Measurements from ENCODE around the gene SYVN1.
A peak's percentile ranks its signal among the peaks of the same experiment; 100 is the strongest.
"Not testable (repeated sequence)": the region's sequence is repeated elsewhere in the genome, so short reads cannot be mapped to it uniquely, and the experiment has no call there.

Gene SYVN1

DNA sequence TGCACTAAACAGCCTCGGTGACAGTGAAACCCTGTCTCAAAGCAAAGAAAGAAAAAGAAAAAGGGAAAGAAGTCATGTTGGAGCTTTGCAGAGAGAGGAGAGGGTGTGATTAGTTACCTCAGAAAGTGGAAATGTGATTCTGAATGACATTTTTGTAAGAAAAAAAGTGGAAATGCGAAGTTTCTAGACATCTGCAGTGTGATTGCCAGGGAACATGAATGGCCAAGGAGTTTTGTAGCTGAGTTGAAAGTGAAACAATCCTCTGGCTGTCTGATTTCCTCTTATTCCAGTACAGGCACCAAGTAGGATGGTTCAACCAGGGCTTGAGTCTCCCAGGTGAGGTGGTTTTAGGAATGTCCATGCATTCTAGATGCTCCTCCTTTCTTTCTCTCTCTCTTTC, 17.8 kb upstream of the SYVN1 start:
- no peaks in the 10 kb centered on the region for H3K36me3 ChIP-seq (ENCODE audit: control insufficient read depth in 2 of 2, insufficient read depth in 2 of 2, low read length in 2 of 2)
- H3K9ac ChIP-seq (ENCODE audit: low read depth in 1 of 2, low read length in 2 of 2) = no peak overlapping the region
- H3K27me3 ChIP-seq (ENCODE audit: control insufficient read depth in 2 of 2, insufficient read depth in 2 of 2, low read length in 2 of 2) = no peaks in the 10 kb centered on the region
- peaks cover 8 to 9% of the 10 kb centered on the region in 2 donors for H3K4me1 ChIP-seq (ENCODE audit: control insufficient read depth in 2 of 2, insufficient read depth in 2 of 2, low read length in 2 of 2)
- H3K9me3 ChIP-seq (ENCODE audit: control insufficient read depth in 2 of 2, low read length in 2 of 2) = no peaks in the 10 kb centered on the region
- no peak overlapping the region for H3K27ac ChIP-seq (ENCODE audit: low read depth in 2 of 2, low read length in 2 of 2)
- no peak overlapping the region for H3K4me3 ChIP-seq (ENCODE audit: low read length in 2 of 2)

GRCh38 chr11:65151331-65151899, 17.1 kb upstream of the SYVN1 start:
- H3K27me3 ChIP-seq (ENCODE audit: control insufficient read depth in 2 of 2, insufficient read depth in 2 of 2, low read length in 2 of 2) = no peaks in the 10 kb centered on the region
- H3K9ac ChIP-seq (ENCODE audit: low read depth in 1 of 2, low read length in 2 of 2) = peak overlapping the region in 1 of 2 donors; percentile 53
- peak overlapping the region; percentile 69 to 70 for H3K27ac ChIP-seq (ENCODE audit: low read depth in 2 of 2, low read length in 2 of 2)
- peaks cover 8 to 9% of the 10 kb centered on the region in 2 donors for H3K4me1 ChIP-seq (ENCODE audit: control insufficient read depth in 2 of 2, insufficient read depth in 2 of 2, low read length in 2 of 2)
- no peaks in the 10 kb centered on the region for H3K9me3 ChIP-seq (ENCODE audit: control insufficient read depth in 2 of 2, low read length in 2 of 2)
- no peaks in the 10 kb centered on the region for H3K36me3 ChIP-seq (ENCODE audit: control insufficient read depth in 2 of 2, insufficient read depth in 2 of 2, low read length in 2 of 2)
- H3K4me3 ChIP-seq (ENCODE audit: low read length in 2 of 2) = no peak overlapping the region

DNA sequence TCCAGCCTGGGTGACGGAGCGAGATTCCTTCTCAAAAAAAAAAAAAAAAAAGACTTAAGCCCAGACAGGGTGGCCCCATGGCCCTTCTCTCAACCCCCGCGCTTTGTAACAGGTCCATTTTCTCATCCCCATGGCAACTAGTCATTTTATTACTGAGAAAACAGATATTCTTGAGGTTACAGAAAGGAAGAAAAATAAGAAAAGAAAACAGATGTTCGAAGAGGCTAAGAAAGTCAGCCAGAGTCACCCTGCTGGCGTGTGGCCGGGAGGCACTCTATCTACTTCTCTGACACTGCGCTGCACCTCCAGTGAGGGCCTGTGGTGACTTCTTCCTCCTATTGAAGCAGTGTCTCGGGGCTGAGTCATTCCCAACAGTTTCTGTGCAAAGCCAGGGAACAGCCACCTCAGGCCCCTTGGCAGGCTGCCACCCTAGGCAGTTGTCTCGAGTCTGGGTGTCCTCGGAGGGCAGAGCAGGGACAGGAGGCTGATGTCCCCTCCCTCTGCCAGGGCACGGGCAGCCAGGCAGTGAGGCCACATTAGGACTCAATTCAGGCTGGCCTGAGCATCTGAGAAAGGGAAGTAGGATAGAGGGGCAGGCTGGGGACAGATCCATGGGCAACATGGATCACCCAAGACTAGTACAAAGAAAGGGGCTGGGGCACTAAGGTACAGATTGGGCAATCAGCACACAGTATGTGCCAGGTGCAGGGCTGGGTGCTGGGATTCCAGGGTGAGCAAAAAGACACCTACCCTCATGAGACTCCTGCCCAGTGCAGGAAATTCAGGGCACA, 16.4 kb upstream of the SYVN1 start:
- no peak overlapping the region for H3K4me3 ChIP-seq (ENCODE audit: low read length in 2 of 2)
- H3K9ac ChIP-seq (ENCODE audit: low read depth in 1 of 2, low read length in 2 of 2) = peak overlapping the region; percentile 24 to 53
- peak overlapping the region; percentile 69 to 70 for H3K27ac ChIP-seq (ENCODE audit: low read depth in 2 of 2, low read length in 2 of 2)
- no peaks in the 10 kb centered on the region for H3K9me3 ChIP-seq (ENCODE audit: control insufficient read depth in 2 of 2, low read length in 2 of 2)
- peaks cover 8 to 9% of the 10 kb centered on the region in 2 donors for H3K4me1 ChIP-seq (ENCODE audit: control insufficient read depth in 2 of 2, insufficient read depth in 2 of 2, low read length in 2 of 2)
- no peaks in the 10 kb centered on the region for H3K27me3 ChIP-seq (ENCODE audit: control insufficient read depth in 2 of 2, insufficient read depth in 2 of 2, low read length in 2 of 2)
- H3K36me3 ChIP-seq (ENCODE audit: control insufficient read depth in 2 of 2, insufficient read depth in 2 of 2, low read length in 2 of 2) = no peaks in the 10 kb centered on the region

- not testable (repeated sequence) for H3K4me3 ChIP-seq (ENCODE audit: low read length in 2 of 2)
- Histone ChIP-seq H3K27ac (ENCODE audit: low read depth in 2 of 2, low read length in 2 of 2) (peak overlapping the region; percentile 69 to 70), H3K9ac (ENCODE audit: low read depth in 1 of 2, low read length in 2 of 2) (peak overlapping the region in 1 of 2 donors; percentile 53)
Observed at GRCh38 chr11:65150131-65150508, 15.8 kb upstream of the SYVN1 start.

DNA sequence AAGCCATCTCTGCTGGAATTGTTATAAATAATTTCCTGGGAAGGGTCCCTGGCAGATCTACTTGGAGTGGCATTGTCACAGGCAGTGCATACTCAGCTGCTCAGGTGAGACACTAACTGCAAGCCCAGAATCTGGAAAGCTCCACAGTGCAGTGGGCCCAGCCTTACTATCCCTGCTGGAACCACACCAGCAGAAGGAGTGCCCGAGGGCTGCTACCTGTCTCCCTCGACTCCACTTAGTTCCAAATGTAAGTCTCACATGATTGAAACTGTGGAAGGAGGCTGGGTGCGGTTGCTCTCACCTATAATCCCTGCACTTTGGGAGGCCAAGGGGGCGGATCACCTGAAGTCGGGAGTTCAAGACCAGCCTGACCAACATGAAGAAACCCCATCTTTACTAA, 14.3 kb upstream of the SYVN1 start:
- H3K9ac ChIP-seq (ENCODE audit: low read depth in 1 of 2, low read length in 2 of 2) = no peak overlapping the region
- peaks cover 0 to 3% of the 10 kb centered on the region in 2 donors for H3K27me3 ChIP-seq (ENCODE audit: control insufficient read depth in 2 of 2, insufficient read depth in 2 of 2, low read length in 2 of 2)
- H3K4me3 ChIP-seq (ENCODE audit: low read length in 2 of 2) = no peak overlapping the region
- no peak overlapping the region for H3K27ac ChIP-seq (ENCODE audit: low read depth in 2 of 2, low read length in 2 of 2)
- no peaks in the 10 kb centered on the region for H3K9me3 ChIP-seq (ENCODE audit: control insufficient read depth in 2 of 2, low read length in 2 of 2)
- peaks cover 8 to 9% of the 10 kb centered on the region in 2 donors for H3K4me1 ChIP-seq (ENCODE audit: control insufficient read depth in 2 of 2, insufficient read depth in 2 of 2, low read length in 2 of 2)
- H3K36me3 ChIP-seq (ENCODE audit: control insufficient read depth in 2 of 2, insufficient read depth in 2 of 2, low read length in 2 of 2) = no peaks in the 10 kb centered on the region

More at GRCh38 chr11:65150131-65150508, 15.8 kb upstream of the SYVN1 start:
- not testable (repeated sequence) for H3K9me3 ChIP-seq (ENCODE audit: control insufficient read depth in 2 of 2, low read length in 2 of 2); H3K4me1 ChIP-seq (ENCODE audit: control insufficient read depth in 2 of 2, insufficient read depth in 2 of 2, low read length in 2 of 2); H3K36me3 ChIP-seq (ENCODE audit: control insufficient read depth in 2 of 2, insufficient read depth in 2 of 2, low read length in 2 of 2); H3K27me3 ChIP-seq (ENCODE audit: control insufficient read depth in 2 of 2, insufficient read depth in 2 of 2, low read length in 2 of 2)

DNA sequence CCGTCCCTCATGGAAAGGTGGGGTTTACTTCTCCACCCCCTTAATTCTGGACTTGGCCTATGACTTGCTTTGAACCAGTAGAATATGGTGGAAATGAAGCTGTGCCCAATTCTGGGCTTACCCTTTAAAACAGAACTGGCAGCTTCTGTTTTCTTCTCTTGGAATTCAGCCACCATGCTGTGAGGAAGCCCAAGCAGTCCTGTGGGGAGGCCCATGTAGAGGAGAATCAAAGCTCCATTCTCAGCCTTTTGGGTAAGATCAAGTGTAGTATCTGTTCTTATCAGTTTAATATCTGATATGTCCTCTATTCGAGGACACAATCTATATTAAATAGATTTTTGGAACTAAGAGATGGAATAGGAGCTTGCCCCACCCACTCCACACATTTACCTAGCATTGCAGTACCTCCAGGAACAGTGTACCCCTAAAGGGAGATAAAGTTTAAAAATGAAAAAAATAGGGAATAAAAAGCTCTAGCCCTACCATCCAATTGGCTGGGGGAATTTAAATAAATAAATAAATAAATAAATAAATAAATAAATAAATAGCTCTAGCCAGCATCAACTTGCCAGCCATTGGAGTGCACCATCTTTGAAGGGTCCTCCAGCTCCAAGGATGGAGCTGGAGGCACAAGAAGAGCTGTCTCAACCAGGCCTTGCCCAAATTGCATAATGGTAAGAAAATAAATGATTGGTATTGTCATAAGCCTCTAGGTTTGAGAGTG, 13.2 kb upstream of the SYVN1 start:
- H3K9ac ChIP-seq (ENCODE audit: low read depth in 1 of 2, low read length in 2 of 2) = no peak overlapping the region
- no peaks in the 10 kb centered on the region for H3K9me3 ChIP-seq (ENCODE audit: control insufficient read depth in 2 of 2, low read length in 2 of 2)
- no peak overlapping the region for H3K4me3 ChIP-seq (ENCODE audit: low read length in 2 of 2)
- peaks cover 8 to 9% of the 10 kb centered on the region in 2 donors for H3K4me1 ChIP-seq (ENCODE audit: control insufficient read depth in 2 of 2, insufficient read depth in 2 of 2, low read length in 2 of 2)
- H3K27me3 ChIP-seq (ENCODE audit: control insufficient read depth in 2 of 2, insufficient read depth in 2 of 2, low read length in 2 of 2) = peaks cover 0 to 3% of the 10 kb centered on the region in 2 donors
- no peak overlapping the region for H3K27ac ChIP-seq (ENCODE audit: low read depth in 2 of 2, low read length in 2 of 2)
- no peaks in the 10 kb centered on the region for H3K36me3 ChIP-seq (ENCODE audit: control insufficient read depth in 2 of 2, insufficient read depth in 2 of 2, low read length in 2 of 2)

DNA sequence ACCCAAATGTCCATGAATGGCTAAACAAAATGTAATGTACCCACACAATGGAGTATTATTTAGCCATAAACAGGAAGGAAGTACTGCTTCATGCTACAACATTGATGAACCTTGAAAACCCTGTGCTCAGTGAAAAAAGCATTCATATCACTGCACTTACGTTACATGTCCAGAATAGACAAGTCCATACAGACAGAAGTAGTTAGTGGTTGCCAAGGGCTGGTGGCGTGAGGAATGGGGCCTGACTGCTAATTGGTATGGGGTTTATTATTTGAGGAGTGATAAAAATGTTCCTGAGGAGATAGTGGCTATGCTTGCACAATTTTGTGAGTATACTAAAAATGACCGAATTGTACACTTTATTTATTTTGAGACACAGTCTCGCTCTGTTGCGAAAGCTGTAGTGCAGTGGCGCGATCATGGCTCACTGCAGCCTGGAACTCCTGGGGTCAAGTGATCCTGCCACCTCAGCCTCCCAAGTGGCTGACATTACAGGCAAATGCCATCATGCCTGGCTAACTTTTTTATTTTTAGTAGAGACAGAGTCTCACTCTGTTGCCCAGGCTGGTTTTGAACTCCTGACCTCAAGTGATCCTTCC, 7.7 kb upstream of the SYVN1 start:
- Histone ChIP-seq H3K9ac (ENCODE audit: low read depth in 1 of 2, low read length in 2 of 2) (no peak overlapping the region), H3K27ac (ENCODE audit: low read depth in 2 of 2, low read length in 2 of 2) (no peak overlapping the region), H3K36me3 (ENCODE audit: control insufficient read depth in 2 of 2, insufficient read depth in 2 of 2, low read length in 2 of 2) (no peaks in the 10 kb centered on the region), H3K27me3 (ENCODE audit: control insufficient read depth in 2 of 2, insufficient read depth in 2 of 2, low read length in 2 of 2) (peaks cover 0 to 3% of the 10 kb centered on the region in 2 donors), H3K4me3 (ENCODE audit: low read length in 2 of 2) (no peak overlapping the region), H3K4me1 (ENCODE audit: control insufficient read depth in 2 of 2, insufficient read depth in 2 of 2, low read length in 2 of 2) (peaks cover 0 to 5% of the 10 kb centered on the region in 2 donors), H3K9me3 (ENCODE audit: control insufficient read depth in 2 of 2, low read length in 2 of 2) (no peaks in the 10 kb centered on the region)

DNA sequence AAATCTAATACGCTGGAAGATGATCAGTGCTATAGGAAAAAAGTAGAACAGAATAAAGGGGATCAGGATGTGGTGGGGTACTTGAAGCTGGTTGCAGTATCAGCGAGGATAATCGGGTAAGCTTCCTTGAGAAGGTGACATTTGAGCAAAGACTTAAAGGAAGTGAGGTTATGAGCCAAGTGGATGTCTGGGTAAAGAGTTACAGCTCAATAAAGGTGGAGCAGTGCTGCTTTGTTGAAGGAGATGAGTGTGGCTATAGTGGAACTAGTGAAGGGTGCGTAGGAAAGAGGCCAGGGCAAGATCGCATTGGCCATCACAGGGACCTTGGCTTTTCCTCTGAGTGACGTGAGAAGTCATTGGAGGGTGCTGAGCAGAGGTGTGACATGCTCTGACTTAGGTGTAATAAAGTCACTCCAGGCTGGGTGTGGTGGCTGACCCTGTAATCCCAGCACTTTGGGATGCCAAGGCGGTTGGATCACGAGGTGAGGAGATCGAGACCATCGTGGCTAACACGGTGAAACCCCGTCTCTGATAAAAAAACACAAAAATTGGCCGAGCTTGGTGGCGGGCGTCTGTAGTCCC, 2.3 kb upstream of the SYVN1 start:
- H3K36me3 ChIP-seq (ENCODE audit: control insufficient read depth in 2 of 2, insufficient read depth in 2 of 2, low read length in 2 of 2) = peaks cover 11 to 14% of the 10 kb centered on the region in 2 donors
- H3K9ac ChIP-seq (ENCODE audit: low read depth in 1 of 2, low read length in 2 of 2) = peak overlapping the region in 1 of 2 donors; percentile 96
- H3K4me1 ChIP-seq (ENCODE audit: control insufficient read depth in 2 of 2, insufficient read depth in 2 of 2, low read length in 2 of 2) = peaks cover 30 to 38% of the 10 kb centered on the region in 2 donors
- H3K27ac ChIP-seq (ENCODE audit: low read depth in 2 of 2, low read length in 2 of 2) = peak overlapping the region; percentile 97 to 100
- peak overlapping the region in 1 of 2 donors; percentile 23 for H3K4me3 ChIP-seq (ENCODE audit: low read length in 2 of 2)
- H3K27me3 ChIP-seq (ENCODE audit: control insufficient read depth in 2 of 2, insufficient read depth in 2 of 2, low read length in 2 of 2) = no peaks in the 10 kb centered on the region
- H3K9me3 ChIP-seq (ENCODE audit: control insufficient read depth in 2 of 2, low read length in 2 of 2) = no peaks in the 10 kb centered on the region

DNA sequence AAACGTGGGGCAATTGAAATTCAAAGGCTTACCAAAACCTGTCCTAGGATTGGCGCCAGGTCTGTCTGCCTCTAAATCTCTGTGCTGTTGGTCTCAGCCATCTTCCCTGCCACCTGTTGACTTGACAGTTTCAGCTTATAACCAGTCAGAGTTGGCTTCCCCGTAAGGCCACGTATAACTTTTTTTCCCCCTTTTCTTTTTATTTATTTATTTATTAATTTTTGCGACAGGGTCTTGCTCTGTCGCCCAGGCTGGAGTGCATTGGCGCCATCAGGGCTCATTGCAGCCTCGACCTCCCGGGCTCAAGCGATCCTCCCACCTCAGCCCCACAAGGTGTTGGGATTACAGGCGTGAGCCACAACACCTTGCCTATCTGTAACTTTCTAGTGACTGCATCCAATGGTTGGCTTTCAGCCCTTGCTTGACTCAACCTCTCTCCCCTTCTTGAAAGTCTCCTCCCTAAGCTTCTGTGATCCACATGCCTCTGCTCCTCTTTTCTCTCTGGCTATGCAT, 1.4 kb upstream of the SYVN1 start:
- peak overlapping the region; percentile 96 to 98 for H3K9ac ChIP-seq (ENCODE audit: low read depth in 1 of 2, low read length in 2 of 2)
- no peaks in the 10 kb centered on the region for H3K27me3 ChIP-seq (ENCODE audit: control insufficient read depth in 2 of 2, insufficient read depth in 2 of 2, low read length in 2 of 2)
- H3K4me1 ChIP-seq (ENCODE audit: control insufficient read depth in 2 of 2, insufficient read depth in 2 of 2, low read length in 2 of 2) = peaks cover 30 to 38% of the 10 kb centered on the region in 2 donors
- peak overlapping the region; percentile 81 to 92 for H3K4me3 ChIP-seq (ENCODE audit: low read length in 2 of 2)
- peak overlapping the region; percentile 97 to 100 for H3K27ac ChIP-seq (ENCODE audit: low read depth in 2 of 2, low read length in 2 of 2)
- no peaks in the 10 kb centered on the region for H3K9me3 ChIP-seq (ENCODE audit: control insufficient read depth in 2 of 2, low read length in 2 of 2)
- peaks cover 20 to 23% of the 10 kb centered on the region in 2 donors for H3K36me3 ChIP-seq (ENCODE audit: control insufficient read depth in 2 of 2, insufficient read depth in 2 of 2, low read length in 2 of 2)
